ENCODE measurements around the gene SH3D19. TPM values are rescaled to one million over a fixed set of nuclear protein-coding genes. Genes with fewer than 3 reads are reported as not detected.
A peak's percentile ranks its signal among the peaks of the same experiment; 100 is the strongest.

Gene SH3D19
- polyA plus RNA-seq, 1 donor = 68.5 TPM

DNA sequence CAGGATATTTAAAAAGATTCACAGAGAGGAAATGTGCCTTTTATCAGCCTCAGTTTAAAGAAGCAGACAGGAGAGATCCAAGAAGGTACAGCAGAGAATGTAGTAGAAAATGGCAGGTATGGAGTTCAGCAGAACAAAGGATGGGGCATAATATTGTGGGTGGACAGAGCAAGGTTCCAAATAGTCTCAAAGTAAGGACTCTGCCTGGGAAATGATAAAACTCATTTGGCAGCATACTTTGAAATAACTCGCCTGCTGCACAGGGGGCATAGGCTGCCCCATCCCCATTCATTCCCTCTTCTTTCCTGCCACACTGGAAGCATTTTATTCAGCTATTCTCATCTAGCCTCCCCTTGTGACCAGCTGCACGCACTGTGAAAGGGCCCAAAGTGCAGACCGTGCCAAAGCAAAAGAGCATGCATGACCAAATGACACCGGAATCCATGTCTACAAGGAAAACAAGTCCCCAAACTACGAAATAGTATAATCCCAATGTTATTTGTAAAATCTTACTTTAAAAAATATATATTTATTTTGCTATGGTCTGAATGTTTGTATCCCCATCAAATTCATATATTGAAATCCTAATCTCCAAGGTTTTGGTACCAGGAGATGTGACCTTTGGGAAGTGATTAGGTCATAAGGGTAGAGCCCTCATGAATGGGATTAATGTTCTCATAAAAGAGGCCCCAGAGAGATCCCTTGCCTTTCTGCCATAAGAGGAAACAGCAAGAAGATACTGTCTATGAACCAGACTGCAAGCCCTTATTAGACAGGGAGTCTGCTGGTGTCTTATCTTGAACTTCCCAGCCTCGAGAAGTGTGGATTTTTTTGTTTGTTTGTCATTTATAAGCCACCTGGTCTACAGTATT is 125.8 kb downstream of the SH3D19 start:
- Histone ChIP-seq H3K27ac (ENCODE audit: low read length) (no peak overlapping the region), H3K36me3 (ENCODE audit: control insufficient read depth, insufficient read depth, low read length) (no peaks in the 10 kb centered on the region), H3K9me3 (ENCODE audit: control insufficient read depth, low read depth, low read length) (no peaks in the 10 kb centered on the region), H3K4me1 (ENCODE audit: control insufficient read depth, insufficient read depth, low read length) (peaks cover 5% of the 10 kb centered on the region), H3K27me3 (ENCODE audit: control insufficient read depth, insufficient read depth, low read length) (no peaks in the 10 kb centered on the region), H3K4me3 (ENCODE audit: low read length) (no peak overlapping the region)
- 80% methylated on average over 2 of the region's 6 CpGs for WGBS (ENCODE audit: insufficient coverage, low lambda C conversion rate)
- no peak for DNase-seq

DNA sequence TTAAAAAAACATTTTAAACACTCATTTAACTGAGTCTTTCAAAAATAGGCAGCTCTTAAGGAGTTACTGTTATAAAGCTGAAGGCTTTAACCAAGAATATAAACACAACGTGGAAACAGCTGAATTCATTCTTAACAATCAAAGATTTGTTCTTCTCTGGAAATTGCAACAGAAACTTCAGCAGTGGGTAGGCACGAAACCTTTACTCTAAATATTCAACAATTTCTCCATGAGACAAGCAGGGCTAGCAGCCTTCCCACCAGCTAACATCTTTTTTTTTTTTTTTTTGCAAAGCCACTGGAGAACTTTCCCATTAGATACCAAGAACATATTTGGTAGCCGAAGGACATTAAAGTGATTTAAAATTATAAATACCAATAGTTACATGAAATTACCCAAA is 126.7 kb downstream of the SH3D19 start:
- Histone ChIP-seq H3K36me3 (ENCODE audit: control insufficient read depth, insufficient read depth, low read length) (no peaks in the 10 kb centered on the region), H3K9me3 (ENCODE audit: control insufficient read depth, low read depth, low read length) (no peaks in the 10 kb centered on the region), H3K4me1 (ENCODE audit: control insufficient read depth, insufficient read depth, low read length) (peaks cover 5% of the 10 kb centered on the region), H3K4me3 (ENCODE audit: low read length) (no peak overlapping the region), H3K27ac (ENCODE audit: low read length) (no peak overlapping the region), H3K27me3 (ENCODE audit: control insufficient read depth, insufficient read depth, low read length) (no peaks in the 10 kb centered on the region)
- no peak for DNase-seq
- 72% methylated on average over 2 of the region's 3 CpGs for WGBS (ENCODE audit: insufficient coverage, low lambda C conversion rate)

DNA sequence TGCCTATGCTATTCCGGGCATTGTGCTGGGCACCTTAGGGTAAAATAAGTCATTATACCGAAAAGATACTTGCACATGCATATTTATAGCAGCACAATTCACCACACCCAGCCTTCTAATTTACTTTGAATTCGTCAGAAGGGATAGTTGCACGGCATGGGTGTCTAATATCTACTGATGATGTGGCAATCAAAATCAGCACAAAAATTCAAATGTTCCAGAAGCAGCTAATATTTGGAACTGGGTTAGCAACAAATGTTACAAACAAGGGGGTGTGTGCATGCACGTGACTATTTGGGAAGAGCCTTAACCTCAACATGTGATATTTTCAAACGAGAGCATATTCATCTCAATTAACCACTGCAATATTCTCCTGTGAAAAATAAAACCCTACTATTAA is 128.2 kb downstream of the SH3D19 start:
- H3K36me3 ChIP-seq (ENCODE audit: control insufficient read depth, insufficient read depth, low read length) = no peaks in the 10 kb centered on the region
- no peak overlapping the region for H3K4me3 ChIP-seq (ENCODE audit: low read length)
- no peak for DNase-seq
- no CpG with 5 or more reads among the region's 6 CpGs for WGBS (ENCODE audit: insufficient coverage, low lambda C conversion rate)
- H3K27me3 ChIP-seq (ENCODE audit: control insufficient read depth, insufficient read depth, low read length) = no peaks in the 10 kb centered on the region
- H3K9me3 ChIP-seq (ENCODE audit: control insufficient read depth, low read depth, low read length) = no peaks in the 10 kb centered on the region
- no peaks in the 10 kb centered on the region for H3K4me1 ChIP-seq (ENCODE audit: control insufficient read depth, insufficient read depth, low read length)
- H3K27ac ChIP-seq (ENCODE audit: low read length) = no peak overlapping the region

DNA sequence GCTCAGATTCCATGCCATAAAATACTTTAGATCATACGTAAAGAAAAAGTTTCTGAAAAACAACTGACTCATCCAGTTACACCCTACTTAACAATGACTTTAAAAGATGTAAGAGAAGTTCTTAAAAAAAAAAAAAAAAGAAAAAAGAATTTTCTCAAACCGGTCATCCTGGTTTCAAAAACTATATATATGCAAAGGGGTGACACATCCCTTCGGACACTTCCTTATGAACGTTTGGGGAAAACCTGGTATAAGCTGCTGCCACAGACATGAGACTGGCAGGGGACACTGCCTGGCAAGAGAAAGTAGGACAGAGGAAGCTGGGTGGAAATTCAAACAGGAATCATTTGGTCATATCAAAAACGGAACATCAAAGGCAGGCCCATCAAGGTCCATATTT is 129.6 kb downstream of the SH3D19 start:
- no peak for DNase-seq
- Histone ChIP-seq H3K27me3 (ENCODE audit: control insufficient read depth, insufficient read depth, low read length) (no peaks in the 10 kb centered on the region), H3K4me1 (ENCODE audit: control insufficient read depth, insufficient read depth, low read length) (no peaks in the 10 kb centered on the region)

DNA sequence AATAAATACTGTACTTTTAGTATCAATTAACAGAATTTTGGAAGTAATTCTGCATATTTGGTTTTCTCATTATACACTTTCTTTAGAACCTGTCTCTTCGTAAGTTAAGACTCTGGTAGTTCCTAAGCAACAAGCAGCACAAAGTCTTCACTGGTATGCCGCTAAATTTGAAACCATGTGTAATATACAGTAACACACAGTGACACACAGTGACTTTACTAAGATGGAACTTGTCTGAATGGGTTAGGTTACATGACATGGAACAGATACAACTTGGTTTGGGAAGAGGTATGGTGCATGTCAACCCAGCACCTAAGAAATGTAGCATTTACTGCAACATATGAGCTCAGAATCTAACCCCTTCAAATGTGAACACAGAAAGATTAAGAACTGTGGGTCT is 132.0 kb downstream of the SH3D19 start:
- no peak for DNase-seq
- WGBS (ENCODE audit: insufficient coverage, low lambda C conversion rate) = no CpG with 5 or more reads among the region's 2 CpGs
- peaks cover 3% of the 10 kb centered on the region for H3K36me3 ChIP-seq (ENCODE audit: control insufficient read depth, insufficient read depth, low read length)

More for the DNA sequence above, 129.6 kb downstream of the SH3D19 start:
- Histone ChIP-seq H3K9me3 (ENCODE audit: control insufficient read depth, low read depth, low read length) (peaks cover 3% of the 10 kb centered on the region), H3K4me3 (ENCODE audit: low read length) (no peak overlapping the region), H3K27ac (ENCODE audit: low read length) (no peak overlapping the region), H3K36me3 (ENCODE audit: control insufficient read depth, insufficient read depth, low read length) (peaks cover 3% of the 10 kb centered on the region)
- WGBS (ENCODE audit: insufficient coverage, low lambda C conversion rate) = 33% methylated on average over 1 of the region's 5 CpGs

DNA sequence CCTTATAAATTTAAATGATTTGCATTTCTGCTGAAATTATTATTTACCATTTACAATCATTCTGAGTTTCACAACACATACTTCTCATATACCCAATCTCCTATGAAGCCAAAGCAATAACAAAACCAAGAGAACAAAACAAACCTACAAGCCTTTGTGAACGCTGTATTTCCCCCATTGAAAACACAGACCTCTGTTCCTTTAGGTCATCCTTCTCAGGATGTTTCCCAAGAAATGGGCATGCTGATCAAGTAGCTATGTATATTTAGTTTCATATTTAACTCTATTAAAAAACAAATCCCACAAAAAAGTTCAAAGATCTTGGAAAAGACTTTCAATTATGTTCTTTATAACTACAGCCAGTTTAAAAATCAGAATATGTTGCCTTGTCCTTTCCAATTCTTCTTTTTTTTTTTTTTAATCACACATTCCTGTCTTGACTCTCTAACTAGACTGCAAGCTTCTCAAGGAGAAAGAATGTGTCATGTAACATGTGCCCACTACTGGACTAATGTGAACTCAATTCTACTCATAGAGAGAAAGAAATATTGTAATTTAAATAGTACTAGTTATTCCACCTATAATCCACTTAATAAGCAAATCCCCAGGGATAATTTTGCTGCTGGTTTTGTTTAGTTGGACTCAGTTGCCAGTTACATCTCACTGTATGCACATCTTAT is 132.7 kb downstream of the SH3D19 start:
- Histone ChIP-seq H3K9me3 (ENCODE audit: control insufficient read depth, low read depth, low read length) (peaks cover 7% of the 10 kb centered on the region), H3K27me3 (ENCODE audit: control insufficient read depth, insufficient read depth, low read length) (no peaks in the 10 kb centered on the region), H3K4me3 (ENCODE audit: low read length) (no peak overlapping the region), H3K27ac (ENCODE audit: low read length) (no peak overlapping the region), H3K36me3 (ENCODE audit: control insufficient read depth, insufficient read depth, low read length) (peaks cover 3% of the 10 kb centered on the region), H3K4me1 (ENCODE audit: control insufficient read depth, insufficient read depth, low read length) (no peaks in the 10 kb centered on the region)
- DNase-seq = no peak
- WGBS (ENCODE audit: insufficient coverage, low lambda C conversion rate) = 100% methylated on average over 1 of the region's 1 CpG

More for the DNA sequence above, 132.0 kb downstream of the SH3D19 start:
- H3K27me3 ChIP-seq (ENCODE audit: control insufficient read depth, insufficient read depth, low read length) = no peaks in the 10 kb centered on the region
- peaks cover 7% of the 10 kb centered on the region for H3K9me3 ChIP-seq (ENCODE audit: control insufficient read depth, low read depth, low read length)
- no peaks in the 10 kb centered on the region for H3K4me1 ChIP-seq (ENCODE audit: control insufficient read depth, insufficient read depth, low read length)
- H3K27ac ChIP-seq (ENCODE audit: low read length) = no peak overlapping the region
- no peak overlapping the region for H3K4me3 ChIP-seq (ENCODE audit: low read length)

DNA sequence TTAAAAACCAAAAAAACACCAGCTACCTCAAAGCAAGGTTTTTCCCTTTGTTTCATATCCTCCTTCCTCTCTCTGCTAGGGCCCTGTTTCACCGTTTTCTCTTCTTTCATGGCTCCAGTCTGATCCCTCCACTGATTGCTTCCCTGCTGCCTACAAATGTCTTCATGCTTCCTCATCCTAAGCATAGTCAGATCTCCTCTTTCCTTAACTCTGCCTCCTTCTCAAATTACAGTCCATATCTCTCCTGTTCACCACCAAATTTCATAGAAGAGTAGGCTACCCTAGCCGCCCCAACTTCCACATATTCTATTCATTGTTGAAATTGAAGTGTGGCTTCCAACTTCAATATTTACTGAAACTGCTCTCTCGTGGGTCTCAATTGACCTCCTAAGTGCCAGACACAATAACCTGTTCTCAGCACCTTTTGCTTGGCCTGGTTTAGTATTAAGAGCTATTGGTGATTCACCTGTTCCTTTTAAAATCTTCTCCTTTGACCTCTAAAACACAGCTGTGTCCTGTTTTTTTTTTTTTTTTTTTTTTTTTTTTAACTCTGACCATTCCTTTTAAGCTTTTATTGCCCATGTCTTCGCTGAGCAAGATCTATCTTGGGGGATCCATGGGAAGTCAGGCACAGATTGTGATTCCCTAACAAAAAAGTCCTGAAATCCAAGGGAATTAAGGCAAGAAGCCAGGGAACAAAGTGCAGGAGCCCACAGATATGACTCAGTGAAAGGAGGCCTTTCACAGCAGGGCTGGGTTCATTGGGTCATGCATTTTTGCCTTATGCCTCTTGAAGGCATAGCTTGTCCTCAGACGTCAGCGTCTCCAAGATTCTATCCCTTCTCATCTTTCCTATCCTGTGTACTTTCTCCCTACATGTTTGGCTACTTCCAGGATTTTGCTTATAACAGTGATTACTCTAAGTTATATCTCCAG is 140.6 kb downstream of the SH3D19 start:
- Histone ChIP-seq H3K27ac (ENCODE audit: low read length) (no peak overlapping the region), H3K4me1 (ENCODE audit: control insufficient read depth, insufficient read depth, low read length) (peaks cover 5% of the 10 kb centered on the region), H3K36me3 (ENCODE audit: control insufficient read depth, insufficient read depth, low read length) (peaks cover 3% of the 10 kb centered on the region), H3K27me3 (ENCODE audit: control insufficient read depth, insufficient read depth, low read length) (no peaks in the 10 kb centered on the region), H3K4me3 (ENCODE audit: low read length) (no peak overlapping the region), H3K9me3 (ENCODE audit: control insufficient read depth, low read depth, low read length) (no peaks in the 10 kb centered on the region)
- peak in 1 of 2 donors; percentile 52 for DNase-seq
- WGBS (ENCODE audit: insufficient coverage, low lambda C conversion rate) = 69% methylated on average over 4 of the region's 6 CpGs

DNA sequence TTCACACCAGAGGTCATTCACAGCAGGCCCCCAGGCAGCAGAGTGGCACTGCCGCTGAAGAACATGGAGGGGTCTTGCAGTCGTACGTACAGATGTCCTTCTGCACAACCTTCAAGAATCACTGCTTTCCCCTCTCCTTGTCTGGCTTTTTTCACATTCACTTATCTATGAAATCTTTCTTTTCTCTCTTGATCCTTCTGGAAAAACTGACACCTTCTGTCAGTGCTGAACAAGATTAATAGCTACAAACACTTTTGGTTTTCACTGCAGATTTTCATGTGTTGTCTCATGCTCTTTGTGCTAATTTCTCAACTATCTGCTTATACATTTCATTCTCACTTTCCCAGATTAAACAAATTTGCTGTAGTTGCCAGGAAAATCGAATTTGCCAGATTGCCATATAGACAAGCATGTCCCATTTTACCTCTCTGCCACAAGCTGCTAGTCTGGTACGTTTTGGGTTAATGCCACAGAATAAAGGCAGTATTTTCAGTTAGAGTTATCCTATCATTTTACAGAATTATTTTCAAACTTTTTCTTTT is 142.9 kb downstream of the SH3D19 start:
- no peak overlapping the region for H3K27ac ChIP-seq (ENCODE audit: low read length)
- no peaks in the 10 kb centered on the region for H3K27me3 ChIP-seq (ENCODE audit: control insufficient read depth, insufficient read depth, low read length)
- H3K4me1 ChIP-seq (ENCODE audit: control insufficient read depth, insufficient read depth, low read length) = peaks cover 5% of the 10 kb centered on the region
- peaks cover 6% of the 10 kb centered on the region for H3K36me3 ChIP-seq (ENCODE audit: control insufficient read depth, insufficient read depth, low read length)
- no peak for DNase-seq
- H3K4me3 ChIP-seq (ENCODE audit: low read length) = no peak overlapping the region
- no CpG with 5 or more reads among the region's 5 CpGs for WGBS (ENCODE audit: insufficient coverage, low lambda C conversion rate)
- no peaks in the 10 kb centered on the region for H3K9me3 ChIP-seq (ENCODE audit: control insufficient read depth, low read depth, low read length)

DNA sequence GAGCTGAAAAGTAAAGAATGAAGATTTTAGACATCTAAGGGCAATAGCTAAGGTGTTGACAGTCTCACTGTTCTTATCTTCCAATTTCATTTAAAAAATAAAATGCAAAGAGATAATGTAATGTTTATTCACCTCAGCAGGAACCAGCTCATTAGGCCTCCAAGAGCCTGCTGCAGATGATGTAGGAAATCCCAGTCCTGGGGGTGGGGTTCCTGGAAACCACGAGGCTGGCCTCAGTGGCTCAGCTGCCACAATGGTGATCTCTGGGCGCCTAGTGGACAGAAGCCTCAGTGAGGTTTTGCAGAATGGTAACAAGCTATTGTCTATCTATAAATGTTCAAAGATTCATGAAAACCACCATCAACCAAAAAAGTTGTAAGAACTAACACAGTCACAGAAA is 148.7 kb downstream of the SH3D19 start:
- no peak for DNase-seq
- Histone ChIP-seq H3K36me3 (ENCODE audit: control insufficient read depth, insufficient read depth, low read length) (peaks cover 43% of the 10 kb centered on the region), H3K4me3 (ENCODE audit: low read length) (no peak overlapping the region), H3K27ac (ENCODE audit: low read length) (no peak overlapping the region), H3K27me3 (ENCODE audit: control insufficient read depth, insufficient read depth, low read length) (no peaks in the 10 kb centered on the region), H3K9me3 (ENCODE audit: control insufficient read depth, low read depth, low read length) (no peaks in the 10 kb centered on the region), H3K4me1 (ENCODE audit: control insufficient read depth, insufficient read depth, low read length) (peaks cover 3% of the 10 kb centered on the region)
- no CpG with 5 or more reads among the region's 2 CpGs for WGBS (ENCODE audit: insufficient coverage, low lambda C conversion rate)

Data from large intestine (tissue), 3 donors.